ENCODE results near the gene ARHGEF33.

GRCh38 chr2:38930600-38930999 lies 40.9 kb downstream of the ARHGEF33 start:
- TF ChIP-seq RFX1 (IDR thresholded peaks at IDR 0.05) (no peak), ETS1 (CRISPR knock-in tag; IDR thresholded peaks at IDR 0.05) (no peak), ZNF558 (CRISPR knock-in tag; IDR thresholded peaks at IDR 0.05; ENCODE audit: borderline replicate concordance) (no peak), PTBP1 (IDR thresholded peaks at IDR 0.05; ENCODE audit: low read depth, low read length, poor library complexity, severe bottlenecking) (no peak), CTCF (CRISPR knock-in tag; IDR thresholded peaks at IDR 0.05) (no peak), BRCA1 (CRISPR knock-in tag; IDR thresholded peaks at IDR 0.05) (no peak), REL (CRISPR knock-in tag; conservative IDR thresholded peaks at IDR 0.05) (no peak), ZBTB4 (CRISPR knock-in tag; IDR thresholded peaks at IDR 0.05; ENCODE audit: borderline replicate concordance) (no peak), PBX3 (CRISPR knock-in tag; IDR thresholded peaks at IDR 0.05; ENCODE audit: borderline replicate concordance) (no peak), TEAD2 (CRISPR knock-in tag; IDR thresholded peaks at IDR 0.05) (no peak), ZNF782 (CRISPR knock-in tag; IDR thresholded peaks at IDR 0.05; ENCODE audit: borderline replicate concordance) (no peak), ZNF674 (CRISPR knock-in tag; IDR thresholded peaks at IDR 0.05; ENCODE audit: low read depth) (no peak), MAFK (conservative IDR thresholded peaks at IDR 0.05 in 1 of 2, IDR thresholded peaks at IDR 0.05 in 1 of 2; ENCODE audit: low read length in 2 of 2) (no peak), CEBPB (IDR thresholded peaks at IDR 0.05; ENCODE audit: borderline replicate concordance, low read depth, low read length) (no peak)
